Panc1 (cell line): ENCODE results near the gene LGALS14. TPM values are rescaled to one million over a fixed set of nuclear protein-coding genes. Genes with fewer than 3 reads are reported as not detected.

Experiments used
- ATAC-seq: fragments of 200-7000 bp; cut with Tn5 transposase; 2 replicates; pipeline ENCODE4 v1.9.1; 2020; ENCODE audit warnings: mild to moderate bottlenecking, moderate library complexity
- Bru-seq: library from RNA; stranded (reverse); fragments of 400-500 nt; gene quantifications from one replicate; lab custom pipeline; 2021; lab: Mats Ljungman, UMichigan
- BruChase-seq, 2 experiments: library from RNA; stranded (reverse); fragments of 400-500 nt; gene quantifications; one replicate each; lab custom pipeline; 2021; lab: Mats Ljungman, UMichigan
- BruUV-seq: library from RNA; stranded (reverse); fragments of 400-500 nt; replicated peaks from 2 replicates; lab custom pipeline; 2021; lab: Mats Ljungman, UMichigan
- CTCF ChIA-PET: fragments of 300-600 bp; sonication (Branson Sonifier 250); formaldehyde crosslinking; loops from one replicate; lab custom pipeline; 2022; ENCODE audit warnings: antibody characterized with exemption; lab: Charles Lee
- POLR2A ChIA-PET: fragments of 300-600 bp; sonication (Branson Sonifier 250); formaldehyde crosslinking; loops from one replicate; lab custom pipeline; 2022; ENCODE audit warnings: antibody characterized with exemption; lab: Charles Lee
- DNase-seq: peaks from one replicate; pipeline ENCODE4 v3.0.0-alpha.2; 2010; ENCODE audit warnings: low read depth, low spot score
- H3K27ac ChIP-seq: 2 replicates; pipeline ENCODE4 v1.5.1; 2011; ENCODE audit warnings: mild to moderate bottlenecking, low read length, inconsistent platforms
- H3K27me3 ChIP-seq: fragments of 200-500 bp; sonication (Bioruptor generic); 2 replicates; pipeline ENCODE4 v1.6.0; 2014; ENCODE audit warnings: low read length, inconsistent platforms; ENCODE audit not compliant: control insufficient read depth, insufficient read depth
- H3K36me3 ChIP-seq: fragments of 200-500 bp; sonication (Bioruptor generic); 2 replicates; pipeline ENCODE4 v1.5.1; 2014; ENCODE audit warnings: inconsistent platforms, mild to moderate bottlenecking, low read length, moderate library complexity; ENCODE audit not compliant: control insufficient read depth, insufficient read depth
- H3K4me1 ChIP-seq: 2 replicates; pipeline ENCODE4 v1.5.1; 2011; ENCODE audit warnings: inconsistent platforms, mild to moderate bottlenecking, low read length, moderate library complexity; ENCODE audit not compliant: control insufficient read depth, insufficient read depth
- H3K4me3 ChIP-seq, 2 experiments: 2 replicates each; pipeline ENCODE4 v1.5.1; 2011 to 2012; ENCODE audit warnings: low read depth in 2 of 2, low read length in 2 of 2, mild to moderate bottlenecking in 2 of 2, inconsistent platforms in 1 of 2, moderate library complexity in 1 of 2
- H3K9me3 ChIP-seq: fragments of 200-500 bp; sonication (Bioruptor generic); 2 replicates; pipeline ENCODE4 v1.5.1; 2014; ENCODE audit warnings: low read depth, mild to moderate bottlenecking, inconsistent platforms, low read length, moderate library complexity; ENCODE audit not compliant: control insufficient read depth, insufficient read depth
- POLR2AphosphoS5 ChIP-seq: IDR thresholded peaks from 2 replicates; pipeline ENCODE4 v1.6.1; 2012; ENCODE audit warnings: mild to moderate bottlenecking, low read depth, low read length, moderate library complexity
- SIN3A ChIP-seq: IDR thresholded peaks from 2 replicates; pipeline ENCODE4 v1.6.1; 2012; ENCODE audit warnings: low read depth, mild to moderate bottlenecking, low read length, moderate library complexity, borderline replicate concordance; ENCODE audit not compliant: insufficient read depth
- TCF7L2 ChIP-seq: IDR thresholded peaks from 2 replicates; pipeline ENCODE4 v1.6.1; 2011; ENCODE audit warnings: mild to moderate bottlenecking, low read depth, low read length, inconsistent platforms
- in situ Hi-C: cut with HindIII; loops from 2 replicates; pipeline ENCODE4 v1.10.0; 2016; ENCODE audit warnings: low sequenced_read_pairs, low pct_unique_long_range_greater_than_20kb
- intact Hi-C: fragments of 100-400 bp; cut with micrococcal nuclease; formaldehyde crosslinking; loops from one replicate; pipeline ENCODE4 v1.10.0; 2022; ENCODE audit not compliant: unreplicated experiment
- long read RNA-seq: library from polyadenylated mRNA; unstranded; transcript quantifications from one replicate; pipeline ENCODE4 v2.0.0, GENCODE V29; 2021; ENCODE audit not compliant: unreplicated experiment
- polyA plus RNA-seq: library from polyadenylated mRNA; unstranded; fragments of >200 nt; gene quantifications from one replicate; pipeline ENCODE4 v1.2.1, GENCODE V29; 2012; ENCODE audit warnings: missing spikeins; ENCODE audit not compliant: insufficient read length
- total RNA-seq: library from RNA; stranded (reverse); gene quantifications from one replicate; pipeline ENCODE4 v1.2.1, GENCODE V29; 2021; ENCODE audit not compliant: unreplicated experiment
- TF ChIP-seq, protein P1 (sequence below), 2 experiments: IDR thresholded peaks; 2 replicates each; pipeline ENCODE4 v1.6.1; 2011 to 2012; ENCODE audit warnings: low read depth in 2 of 2, control low read depth in 1 of 2, low read length in 1 of 2, mild to moderate bottlenecking in 1 of 2, moderate library complexity in 1 of 2; ENCODE audit not compliant: insufficient read depth in 1 of 2
- TF ChIP-seq, protein P2 (sequence below): fragments of 450-650 bp; IDR thresholded peaks from 2 replicates; pipeline ENCODE4 v1.5.1; 2017; ENCODE audit warnings: mild to moderate bottlenecking

LGALS14 gene
- total RNA-seq (not detected), Bru-seq, nascent RNA (not detected), BruChase-seq, experiment 1, labeled RNA remaining after a 2-hour chase (percentile 12 among the genes with signal in this experiment), BruChase-seq, experiment 2, labeled RNA remaining after a 6-hour chase (percentile 12 among the genes with signal in this experiment)
- not detected for polyA plus RNA-seq
- long read RNA-seq, result 0 reads

GRCh38 chr19:39704181-39705044 is at the start of gene LGALS14:
TSS of gene LGALS14 (plus strand) at chr19:39704481. CDS start at chr19:39704529, 48 bp downstream.
- no TSS peak for BruUV-seq
- H3K27ac ChIP-seq, result no peak within 1 kb of the TSS
- DNase-seq (no peak), ATAC-seq (peak; percentile 52)
- ChIA-PET POLR2A (no interaction called here), CTCF (interaction anchor here (0.5 to 0.8 kb wide), 3 partner anchors 84 to 601 kb away, joined by 3 to 5 read pairs (median 4); no protein-coding TSS in a partner anchor)
- H3K36me3 ChIP-seq, result no peaks in the 10 kb centered on the region
- H3K4me3 ChIP-seq, result no peak within 1 kb of the TSS
- TF ChIP-seq TCF7L2 (no peak), POLR2AphosphoS5 (no peak), SIN3A (no peak)
- TF ChIP-seq, protein P1, sequence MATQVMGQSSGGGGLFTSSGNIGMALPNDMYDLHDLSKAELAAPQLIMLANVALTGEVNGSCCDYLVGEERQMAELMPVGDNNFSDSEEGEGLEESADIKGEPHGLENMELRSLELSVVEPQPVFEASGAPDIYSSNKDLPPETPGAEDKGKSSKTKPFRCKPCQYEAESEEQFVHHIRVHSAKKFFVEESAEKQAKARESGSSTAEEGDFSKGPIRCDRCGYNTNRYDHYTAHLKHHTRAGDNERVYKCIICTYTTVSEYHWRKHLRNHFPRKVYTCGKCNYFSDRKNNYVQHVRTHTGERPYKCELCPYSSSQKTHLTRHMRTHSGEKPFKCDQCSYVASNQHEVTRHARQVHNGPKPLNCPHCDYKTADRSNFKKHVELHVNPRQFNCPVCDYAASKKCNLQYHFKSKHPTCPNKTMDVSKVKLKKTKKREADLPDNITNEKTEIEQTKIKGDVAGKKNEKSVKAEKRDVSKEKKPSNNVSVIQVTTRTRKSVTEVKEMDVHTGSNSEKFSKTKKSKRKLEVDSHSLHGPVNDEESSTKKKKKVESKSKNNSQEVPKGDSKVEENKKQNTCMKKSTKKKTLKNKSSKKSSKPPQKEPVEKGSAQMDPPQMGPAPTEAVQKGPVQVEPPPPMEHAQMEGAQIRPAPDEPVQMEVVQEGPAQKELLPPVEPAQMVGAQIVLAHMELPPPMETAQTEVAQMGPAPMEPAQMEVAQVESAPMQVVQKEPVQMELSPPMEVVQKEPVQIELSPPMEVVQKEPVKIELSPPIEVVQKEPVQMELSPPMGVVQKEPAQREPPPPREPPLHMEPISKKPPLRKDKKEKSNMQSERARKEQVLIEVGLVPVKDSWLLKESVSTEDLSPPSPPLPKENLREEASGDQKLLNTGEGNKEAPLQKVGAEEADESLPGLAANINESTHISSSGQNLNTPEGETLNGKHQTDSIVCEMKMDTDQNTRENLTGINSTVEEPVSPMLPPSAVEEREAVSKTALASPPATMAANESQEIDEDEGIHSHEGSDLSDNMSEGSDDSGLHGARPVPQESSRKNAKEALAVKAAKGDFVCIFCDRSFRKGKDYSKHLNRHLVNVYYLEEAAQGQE (IDR thresholded peaks at IDR 0.05; ENCODE audit: insufficient read depth in 1 of 2, low read depth in 2 of 2, low read length in 1 of 2), result no peak
- TF ChIP-seq, protein P2, sequence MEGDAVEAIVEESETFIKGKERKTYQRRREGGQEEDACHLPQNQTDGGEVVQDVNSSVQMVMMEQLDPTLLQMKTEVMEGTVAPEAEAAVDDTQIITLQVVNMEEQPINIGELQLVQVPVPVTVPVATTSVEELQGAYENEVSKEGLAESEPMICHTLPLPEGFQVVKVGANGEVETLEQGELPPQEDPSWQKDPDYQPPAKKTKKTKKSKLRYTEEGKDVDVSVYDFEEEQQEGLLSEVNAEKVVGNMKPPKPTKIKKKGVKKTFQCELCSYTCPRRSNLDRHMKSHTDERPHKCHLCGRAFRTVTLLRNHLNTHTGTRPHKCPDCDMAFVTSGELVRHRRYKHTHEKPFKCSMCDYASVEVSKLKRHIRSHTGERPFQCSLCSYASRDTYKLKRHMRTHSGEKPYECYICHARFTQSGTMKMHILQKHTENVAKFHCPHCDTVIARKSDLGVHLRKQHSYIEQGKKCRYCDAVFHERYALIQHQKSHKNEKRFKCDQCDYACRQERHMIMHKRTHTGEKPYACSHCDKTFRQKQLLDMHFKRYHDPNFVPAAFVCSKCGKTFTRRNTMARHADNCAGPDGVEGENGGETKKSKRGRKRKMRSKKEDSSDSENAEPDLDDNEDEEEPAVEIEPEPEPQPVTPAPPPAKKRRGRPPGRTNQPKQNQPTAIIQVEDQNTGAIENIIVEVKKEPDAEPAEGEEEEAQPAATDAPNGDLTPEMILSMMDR, result no peak
- intact Hi-C loops, result no loop called here
- H3K9me3 ChIP-seq, result no peaks in the 10 kb centered on the region
- in situ Hi-C loops, result no loop called here
- H3K4me1 ChIP-seq, result no peaks in the 10 kb centered on the region
- peaks cover 78% of the 10 kb centered on the region for H3K27me3 ChIP-seq

- Histone ChIP-seq H3K4me1 (no peaks in the 10 kb centered on the region), H3K36me3 (no peaks in the 10 kb centered on the region), H3K27ac (no peak within 1 kb of the TSS), H3K4me3 (no peak within 1 kb of the TSS), H3K9me3 (no peaks in the 10 kb centered on the region), H3K27me3 (peaks cover 58% of the 10 kb centered on the region)
- ATAC-seq (peak; percentile 9; the same call in 1 of the 2 replicates), DNase-seq (no peak)
- in situ Hi-C loops (no loop called here), intact Hi-C loops (no loop called here)
- TF ChIP-seq, protein P1 (IDR thresholded peaks at IDR 0.05; ENCODE audit: insufficient read depth in 1 of 2, low read depth in 2 of 2, low read length in 1 of 2), result no peak
- TF ChIP-seq, protein P2, result peak; percentile 61
- TF ChIP-seq POLR2AphosphoS5, result no peak
- POLR2A ChIA-PET, result no interaction called here
- CTCF ChIA-PET, result interaction anchor here (0.6 kb wide), 1 partner anchor 16 kb away, joined by 3 read pairs; no protein-coding TSS in a partner anchor
- no TSS peak for BruUV-seq
Observed at GRCh38 chr19:39655613-39656012, 48.7 kb upstream of the LGALS14 start, which contains the start of gene LGALS16. TSS of gene LGALS16 (plus strand) at chr19:39655913. CDS start at chr19:39655962, 49 bp downstream.
